GM18508 (cell line): ENCODE data around the gene R3HDM2.

ENCODE experiments used
- ATAC-seq: cut with Tn5 transposase; IDR thresholded peaks from one replicate; pipeline ENCODE4 v1.9.1; 2021; ENCODE audit warnings: moderate number of reproducible peaks; ENCODE audit not compliant: insufficient read depth, unreplicated experiment

The R3HDM2 gene

GRCh38 chr12:57467915-57468314, 37.1 kb upstream of the R3HDM2 start:
- ATAC-seq = no peak

DNA sequence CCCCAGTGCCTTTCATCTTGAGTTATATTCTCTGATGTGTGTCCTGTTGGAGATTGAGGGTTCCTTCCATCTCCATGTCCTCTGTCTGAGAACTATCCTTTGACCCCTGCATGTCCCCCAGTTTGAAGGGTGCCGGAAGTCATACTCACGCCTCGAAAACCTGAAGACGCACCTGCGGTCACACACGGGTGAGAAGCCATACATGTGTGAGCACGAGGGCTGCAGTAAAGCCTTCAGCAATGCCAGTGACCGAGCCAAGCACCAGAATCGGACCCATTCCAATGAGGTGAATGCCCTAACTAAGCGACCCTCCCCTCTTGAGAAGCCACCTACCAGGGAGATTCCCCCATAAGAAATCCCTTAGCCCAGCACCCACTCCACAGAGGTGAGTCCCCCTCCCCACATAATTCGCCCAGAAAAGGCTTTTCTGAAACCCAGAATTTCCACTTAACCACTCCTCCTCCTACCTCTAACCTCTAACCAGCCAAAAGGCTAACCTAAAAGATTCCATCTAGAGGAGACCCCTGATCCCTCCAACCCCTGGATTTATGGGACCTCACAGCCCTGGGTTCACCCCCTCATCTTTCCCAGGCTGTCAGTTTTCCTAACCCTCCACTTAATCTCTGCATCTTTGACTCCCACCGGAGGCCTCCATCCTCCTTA, 36.5 kb upstream of the R3HDM2 start:
- no peak for ATAC-seq

GRCh38 chr12:57465747-57466505, 35.1 kb upstream of the R3HDM2 start:
- no peak for ATAC-seq

DNA sequence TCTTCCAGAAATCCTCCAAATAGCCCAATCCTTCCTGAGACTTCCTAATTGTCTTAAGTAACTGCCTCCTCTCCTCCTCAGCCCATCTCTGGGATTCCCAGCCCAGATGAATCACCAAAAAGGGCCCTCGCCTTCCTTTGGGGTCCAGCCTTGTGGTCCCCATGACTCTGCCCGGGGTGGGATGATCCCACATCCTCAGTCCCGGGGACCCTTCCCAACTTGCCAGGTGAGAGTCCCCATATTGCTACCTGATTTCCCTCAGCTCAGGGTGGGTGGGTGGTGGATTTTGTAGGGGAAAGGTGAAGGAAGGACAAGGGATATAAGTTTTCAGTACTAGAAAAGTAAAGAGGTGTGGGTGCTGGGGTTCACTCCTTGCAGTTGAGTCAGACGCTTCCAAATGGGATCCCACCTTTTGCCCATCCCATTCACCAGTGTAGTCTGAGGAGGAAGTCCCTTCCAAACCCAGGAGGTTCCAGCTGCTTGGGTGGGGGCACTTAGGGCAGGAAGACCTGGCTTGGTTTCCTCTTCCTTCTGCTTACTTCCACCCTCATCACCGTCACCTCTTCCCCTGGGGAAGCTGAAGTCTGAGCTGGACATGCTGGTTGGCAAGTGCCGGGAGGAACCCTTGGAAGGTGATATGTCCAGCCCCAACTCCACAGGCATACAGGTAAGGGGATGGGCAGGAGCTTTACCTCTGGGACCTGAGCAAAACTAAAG, 34.3 kb upstream of the R3HDM2 start:
- ATAC-seq = no peak

DNA sequence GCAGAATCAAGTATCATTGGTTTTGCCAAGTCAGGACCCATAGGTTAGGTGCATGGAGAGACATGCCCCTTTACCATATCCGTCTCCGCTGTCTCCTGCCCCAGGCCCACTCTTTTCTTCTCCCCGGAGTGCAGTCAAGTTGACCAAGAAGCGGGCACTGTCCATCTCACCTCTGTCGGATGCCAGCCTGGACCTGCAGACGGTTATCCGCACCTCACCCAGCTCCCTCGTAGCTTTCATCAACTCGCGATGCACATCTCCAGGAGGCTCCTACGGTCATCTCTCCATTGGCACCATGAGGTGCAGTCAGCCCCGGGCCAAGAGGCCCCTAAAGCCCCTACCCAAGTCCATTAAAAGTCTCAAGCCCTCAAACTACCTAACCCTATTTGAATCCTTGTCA, 33.7 kb upstream of the R3HDM2 start:
- no peak for ATAC-seq

- no peak for ATAC-seq
These were observed 32.0 kb upstream of the R3HDM2 start for GRCh38 chr12:57462912-57463253.

- ATAC-seq = peak; percentile 54
These were observed 31.5 kb upstream of the R3HDM2 start for GRCh38 chr12:57462251-57462911.

- no peak for ATAC-seq
These were observed 31.0 kb upstream of the R3HDM2 start for GRCh38 chr12:57461917-57462250.

DNA sequence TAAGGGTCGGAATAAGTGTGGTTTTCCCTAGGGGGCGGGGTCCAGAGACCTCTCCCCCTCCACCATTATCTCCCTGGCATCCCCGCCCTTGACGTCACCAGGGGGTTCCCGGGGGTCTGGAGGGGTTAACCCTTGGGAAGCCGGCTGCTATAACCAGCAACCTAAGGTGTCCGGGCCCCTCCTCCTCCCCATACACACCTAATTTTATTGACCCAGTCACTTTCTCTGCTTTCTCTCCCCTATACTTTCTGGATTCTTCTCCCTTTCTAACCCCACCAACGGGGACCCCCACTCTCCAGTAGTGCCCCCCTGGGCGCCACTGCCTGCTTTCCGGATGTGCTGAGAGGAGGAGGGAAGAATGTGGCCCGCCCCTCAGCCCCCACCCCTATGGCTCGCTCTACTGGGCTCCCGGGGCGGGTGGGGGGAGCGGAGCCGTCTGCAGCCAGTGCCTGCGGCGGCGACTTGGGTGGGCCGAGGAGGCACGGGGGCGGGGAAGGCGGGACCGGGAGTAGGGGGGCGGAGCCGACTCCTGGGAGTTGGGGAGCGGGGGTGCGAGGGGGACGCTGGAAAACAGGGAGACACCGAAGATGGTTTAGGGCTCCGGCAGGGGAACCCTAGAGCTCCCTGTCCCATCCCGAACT, 30.6 kb upstream of the R3HDM2 start:
- ATAC-seq = no peak

- no peak for ATAC-seq
These were observed 30.0 kb upstream of the R3HDM2 start for GRCh38 chr12:57460841-57461275.

GRCh38 chr12:57460468-57460784, 29.6 kb upstream of the R3HDM2 start:
- no peak for ATAC-seq

GRCh38 chr12:57459750-57460467, 29.1 kb upstream of the R3HDM2 start, which contains the start of gene GLI1:
Gene GLI1, plus strand, starts transcription at chr12:57459785. Its CDS starts 3,907 bp downstream, at chr12:57463692.
- ATAC-seq = no peak

DNA sequence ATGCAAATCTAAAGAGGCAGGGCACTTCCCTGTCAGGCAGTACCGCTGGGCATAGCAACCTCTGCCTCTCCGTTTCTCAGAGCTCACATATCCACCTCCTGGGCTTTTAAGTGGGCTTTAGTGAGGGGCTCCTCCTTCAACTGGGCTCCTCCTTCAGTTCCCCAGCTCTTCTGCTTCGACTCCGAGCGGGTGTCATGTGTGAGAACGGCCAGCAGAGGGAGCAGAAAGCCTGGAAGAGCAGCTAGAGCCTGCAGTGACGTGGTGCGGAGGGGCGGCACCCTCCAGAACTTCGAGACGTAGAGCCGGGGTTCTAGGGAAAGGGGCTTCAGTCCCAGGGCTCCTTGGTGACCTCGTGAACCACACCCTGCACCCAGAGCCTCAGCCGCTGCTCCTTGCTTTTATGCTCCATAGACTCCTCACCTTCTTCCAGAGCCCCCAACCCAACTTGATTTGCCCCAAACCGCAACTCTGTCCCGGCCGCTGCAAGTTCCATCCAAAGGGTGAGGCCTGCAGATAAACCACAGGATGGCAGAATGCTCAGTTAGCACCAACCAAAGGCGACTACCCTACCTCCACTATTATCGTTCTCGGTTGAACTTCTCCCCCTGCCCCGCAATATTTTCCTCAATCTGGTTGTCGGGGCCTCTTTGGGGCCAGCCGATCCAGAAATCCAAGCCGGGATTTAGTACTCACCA, 28.4 kb upstream of the R3HDM2 start:
- no peak for ATAC-seq

DNA sequence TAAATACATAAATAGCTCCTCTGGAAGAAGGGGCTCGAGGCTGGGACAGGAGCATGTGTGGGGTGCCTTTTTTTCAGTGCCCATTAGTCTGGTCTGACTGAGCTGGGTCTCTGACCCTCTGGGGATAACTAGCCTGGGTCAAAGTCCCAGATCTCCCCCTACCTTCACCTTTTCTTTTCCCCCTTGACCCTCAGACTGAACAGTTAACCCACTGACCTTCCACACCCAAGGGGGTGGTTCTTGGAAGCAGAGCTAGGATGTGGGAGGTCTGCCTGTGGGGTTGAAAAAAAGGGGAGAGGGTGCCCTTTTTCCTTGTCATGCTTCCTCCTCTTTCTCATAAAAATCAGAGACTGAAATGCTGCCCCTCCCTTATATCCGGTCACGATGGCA, 27.8 kb upstream of the R3HDM2 start:
- ATAC-seq = no peak

GRCh38 chr12:57456737-57457490, 26.1 kb upstream of the R3HDM2 start:
- no peak for ATAC-seq

DNA sequence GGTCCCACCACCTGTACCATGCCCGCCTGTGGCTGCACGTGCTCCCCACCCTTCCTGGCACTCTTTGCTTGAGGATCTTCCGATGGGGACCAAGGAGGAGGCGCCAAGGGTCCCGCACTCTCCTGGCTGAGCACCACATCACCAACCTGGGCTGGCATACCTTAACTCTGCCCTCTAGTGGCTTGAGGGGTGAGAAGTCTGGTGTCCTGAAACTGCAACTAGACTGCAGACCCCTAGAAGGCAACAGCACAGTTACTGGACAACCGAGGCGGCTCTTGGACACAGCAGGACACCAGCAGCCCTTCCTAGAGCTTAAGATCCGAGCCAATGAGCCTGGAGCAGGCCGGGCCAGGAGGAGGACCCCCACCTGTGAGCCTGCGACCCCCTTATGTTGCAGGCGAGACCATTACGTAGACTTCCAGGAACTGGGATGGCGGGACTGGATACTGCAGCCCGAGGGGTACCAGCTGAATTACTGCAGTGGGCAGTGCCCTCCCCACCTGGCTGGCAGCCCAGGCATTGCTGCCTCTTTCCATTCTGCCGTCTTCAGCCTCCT, 25.4 kb upstream of the R3HDM2 start:
- no peak for ATAC-seq

GRCh38 chr12:57455374-57456144, 24.7 kb upstream of the R3HDM2 start:
- ATAC-seq = no peak
